Lower lobe of right lung (tissue), 2 donors: ENCODE measurements around the gene CBFA2T3. TPM values are rescaled to one million over a fixed set of nuclear protein-coding genes. Genes with fewer than 3 reads are reported as not detected.
A peak's percentile ranks its signal among the peaks of the same experiment; 100 is the strongest.

ENCODE experiments used
- ATAC-seq, 2 donors: fragments of 200-7000 bp; cut with Tn5 transposase; one replicate each; pipeline ENCODE4 v1.9.1; 2020 to 2022; ENCODE audit warnings: mild to moderate bottlenecking in 2 of 2, moderate library complexity in 2 of 2
- DNase-seq: peaks from one replicate; pipeline ENCODE4 v3.0.0-alpha.2; 2020
- H3K27ac ChIP-seq: fragments of 200-600 bp; one replicate; pipeline ENCODE4 v1.8.0; 2022
- H3K27me3 ChIP-seq: fragments of 200-600 bp; one replicate; pipeline ENCODE4 v1.8.0; 2022; ENCODE audit warnings: low read depth
- H3K36me3 ChIP-seq: fragments of 200-600 bp; one replicate; pipeline ENCODE4 v1.8.0; 2022; ENCODE audit warnings: mild to moderate bottlenecking
- H3K4me1 ChIP-seq: fragments of 200-600 bp; one replicate; pipeline ENCODE4 v1.8.0; 2022
- H3K4me3 ChIP-seq: fragments of 200-600 bp; one replicate; pipeline ENCODE4 v1.8.0; 2022; ENCODE audit warnings: mild to moderate bottlenecking
- H3K9me3 ChIP-seq: fragments of 200-600 bp; one replicate; pipeline ENCODE4 v1.8.0; 2022
- intact Hi-C: fragments of 100-400 bp; cut with DNase I; formaldehyde crosslinking; loops from one replicate; pipeline ENCODE4 v1.11.0; 2022
- total RNA-seq: library from RNA; stranded (reverse); fragmentation: NEBNext Ultra II Directional; extraction: Animal tissue kit (Norgen Biotek cat#: 25700); gene quantifications from one replicate; pipeline ENCODE4 v1.2.1, GENCODE V29; 2021
- TF ChIP-seq, protein P1 (sequence below): fragments of 200-600 bp; IDR thresholded peaks from one replicate; pipeline ENCODE4 v1.8.0; 2022; ENCODE audit warnings: antibody characterized with exemption, mild to moderate bottlenecking
- donor health status: DM: no; HTN: yes; CAD: no; lungs with severe emphysema.

CBFA2T3 gene
- total RNA-seq, 1 donor from 2014 or later, result 14.3 TPM

- intact Hi-C loops, result no loop called here
- H3K9me3 ChIP-seq, result no peaks in the 10 kb centered on the region
- no peaks in the 10 kb centered on the region for H3K27me3 ChIP-seq
- H3K27ac ChIP-seq, result no peak overlapping the region
- ATAC-seq, result no peak
- H3K4me1 ChIP-seq, result no peaks in the 10 kb centered on the region
- TF ChIP-seq, protein P1, sequence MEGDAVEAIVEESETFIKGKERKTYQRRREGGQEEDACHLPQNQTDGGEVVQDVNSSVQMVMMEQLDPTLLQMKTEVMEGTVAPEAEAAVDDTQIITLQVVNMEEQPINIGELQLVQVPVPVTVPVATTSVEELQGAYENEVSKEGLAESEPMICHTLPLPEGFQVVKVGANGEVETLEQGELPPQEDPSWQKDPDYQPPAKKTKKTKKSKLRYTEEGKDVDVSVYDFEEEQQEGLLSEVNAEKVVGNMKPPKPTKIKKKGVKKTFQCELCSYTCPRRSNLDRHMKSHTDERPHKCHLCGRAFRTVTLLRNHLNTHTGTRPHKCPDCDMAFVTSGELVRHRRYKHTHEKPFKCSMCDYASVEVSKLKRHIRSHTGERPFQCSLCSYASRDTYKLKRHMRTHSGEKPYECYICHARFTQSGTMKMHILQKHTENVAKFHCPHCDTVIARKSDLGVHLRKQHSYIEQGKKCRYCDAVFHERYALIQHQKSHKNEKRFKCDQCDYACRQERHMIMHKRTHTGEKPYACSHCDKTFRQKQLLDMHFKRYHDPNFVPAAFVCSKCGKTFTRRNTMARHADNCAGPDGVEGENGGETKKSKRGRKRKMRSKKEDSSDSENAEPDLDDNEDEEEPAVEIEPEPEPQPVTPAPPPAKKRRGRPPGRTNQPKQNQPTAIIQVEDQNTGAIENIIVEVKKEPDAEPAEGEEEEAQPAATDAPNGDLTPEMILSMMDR, result no peak
- H3K4me3 ChIP-seq, result no peak overlapping the region
- DNase-seq, result no peak
- peaks cover 28% of the 10 kb centered on the region for H3K36me3 ChIP-seq
Observed at GRCh38 chr16:88877564-88878289, 99.3 kb downstream of the CBFA2T3 start.

GRCh38 chr16:88876942-88877526, 100.0 kb downstream of the CBFA2T3 start:
- DNase-seq (no peak), ATAC-seq (no peak)
- TF ChIP-seq, protein P1, result no peak
- intact Hi-C loops, result no loop called here
- Histone ChIP-seq H3K27me3 (no peaks in the 10 kb centered on the region), H3K4me1 (no peaks in the 10 kb centered on the region), H3K27ac (no peak overlapping the region), H3K36me3 (peaks cover 28% of the 10 kb centered on the region), H3K4me3 (no peak overlapping the region), H3K9me3 (no peaks in the 10 kb centered on the region)

DNA sequence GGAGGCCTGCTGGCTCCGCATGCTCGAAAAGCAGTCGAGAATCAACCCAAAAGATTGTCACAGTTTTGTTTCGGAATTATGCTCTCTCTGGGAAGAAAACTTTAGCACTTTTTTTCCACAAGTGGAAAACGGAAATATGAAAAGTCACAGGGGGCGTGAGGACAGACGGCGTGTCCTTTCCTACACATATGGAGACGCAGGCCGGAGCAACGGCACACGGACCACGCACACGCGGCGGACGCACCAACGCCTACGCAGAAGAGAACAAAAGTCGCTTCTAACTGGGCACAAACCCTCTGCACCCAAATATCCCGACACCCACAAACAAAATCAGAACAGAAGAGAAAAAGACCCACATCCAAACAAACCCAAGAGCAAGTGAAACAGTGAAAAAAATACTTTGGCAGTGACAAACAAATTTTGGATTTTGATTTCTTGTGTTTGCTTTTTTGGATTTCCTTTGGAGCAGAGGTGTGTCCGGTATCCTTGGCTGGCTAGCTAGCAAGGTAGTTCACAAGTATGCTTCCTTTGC, 101.2 kb downstream of the CBFA2T3 start:
- Histone ChIP-seq H3K4me1 (no peaks in the 10 kb centered on the region), H3K27me3 (peaks cover 11% of the 10 kb centered on the region), H3K4me3 (no peak overlapping the region), H3K9me3 (no peaks in the 10 kb centered on the region), H3K27ac (no peak overlapping the region), H3K36me3 (peaks cover 26% of the 10 kb centered on the region)
- DNase-seq (no peak), ATAC-seq (no peak)
- TF ChIP-seq, protein P1, result no peak
- intact Hi-C loops, result no loop called here

GRCh38 chr16:88874938-88875599, 101.9 kb downstream of the CBFA2T3 start:
- DNase-seq (no peak), ATAC-seq (no peak)
- intact Hi-C loops, result no loop called here
- TF ChIP-seq, protein P1, result no peak
- H3K36me3 ChIP-seq, result peaks cover 21% of the 10 kb centered on the region
- H3K27me3 ChIP-seq, result peaks cover 18% of the 10 kb centered on the region
- no peak overlapping the region for H3K27ac ChIP-seq
- no peaks in the 10 kb centered on the region for H3K9me3 ChIP-seq
- no peaks in the 10 kb centered on the region for H3K4me1 ChIP-seq
- H3K4me3 ChIP-seq, result no peak overlapping the region

DNA sequence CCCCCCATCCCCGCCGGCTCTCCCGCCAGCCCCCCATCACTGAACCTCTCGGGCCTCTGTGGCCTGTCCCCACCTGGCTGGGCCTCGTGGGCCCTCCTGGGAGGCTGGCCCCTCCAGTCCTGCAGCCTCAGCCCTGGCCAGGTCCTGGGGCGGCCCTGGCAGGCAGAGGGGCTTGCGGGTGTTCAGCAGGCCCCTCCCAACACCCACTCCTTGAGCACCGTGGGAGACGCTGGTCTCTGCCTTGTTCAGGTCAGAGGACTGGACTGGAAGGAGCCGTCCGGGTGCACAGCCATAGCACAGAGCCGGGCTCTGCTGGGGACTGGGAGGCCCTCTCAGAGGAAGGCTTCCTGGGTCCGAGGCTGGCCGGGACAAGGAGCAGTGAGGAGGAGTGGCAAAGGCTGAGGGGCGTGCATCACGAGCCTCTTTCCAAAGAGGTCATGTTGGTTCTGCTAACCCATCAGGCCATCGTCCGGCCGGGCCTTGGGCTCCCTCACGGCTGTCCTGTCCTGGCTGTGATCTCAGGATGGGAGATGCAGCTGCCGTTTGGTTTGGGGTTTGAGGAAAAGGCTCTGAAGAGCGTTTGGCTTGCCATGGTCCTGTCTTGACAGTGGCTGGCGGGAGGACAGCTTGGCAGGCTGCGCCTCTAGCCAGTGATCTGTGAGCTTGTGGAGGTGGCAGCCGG, 104.2 kb downstream of the CBFA2T3 start:
- no peaks in the 10 kb centered on the region for H3K9me3 ChIP-seq
- H3K36me3 ChIP-seq, result peaks cover 3% of the 10 kb centered on the region
- TF ChIP-seq, protein P1, result no peak
- H3K27me3 ChIP-seq, result peaks cover 34% of the 10 kb centered on the region
- intact Hi-C loops, result no loop called here
- no peaks in the 10 kb centered on the region for H3K4me1 ChIP-seq
- no peak for DNase-seq
- no peak overlapping the region for H3K27ac ChIP-seq
- H3K4me3 ChIP-seq, result no peak overlapping the region
- ATAC-seq, result peak in 1 of 2 donors; percentile 7
